ENCODE measurements around the gene TRIM52. TPM values are rescaled to one million over a fixed set of nuclear protein-coding genes. Genes with fewer than 3 reads are reported as not detected.

TRIM52 gene
- total RNA-seq, 1 experiment from 2014 or later = 9.3 TPM

GRCh38 chr5:181255836-181256578, 4.9 kb downstream of the TRIM52 start:
- intact Hi-C loops (cut with micrococcal nuclease; ENCODE audit: unreplicated experiment) = no loop called here

GRCh38 chr5:181255276-181255675, 5.7 kb downstream of the TRIM52 start:
- peaks cover 53% of the 10 kb centered on the region for H3K4me1 ChIP-seq (ENCODE audit: control insufficient read depth, insufficient read depth, low read length)
- POLR2A ChIA-PET = no interaction called here

More at GRCh38 chr5:181255836-181256578, 4.9 kb downstream of the TRIM52 start:
- ATAC-seq (no peak), DNase-seq (ENCODE audit: low read depth, low spot score) (no peak)
- H3K27ac ChIP-seq (ENCODE audit: low read length) = no peak overlapping the region
- peaks cover 46% of the 10 kb centered on the region for H3K4me1 ChIP-seq (ENCODE audit: control insufficient read depth, insufficient read depth, low read length)
- TF ChIP-seq CTCF (IDR thresholded peaks at IDR 0.05) (no peak), POLR2AphosphoS5 (IDR thresholded peaks at IDR 0.05; ENCODE audit: low read depth, low read length) (no peak), TCF7L2 (IDR thresholded peaks at IDR 0.05; ENCODE audit: low read depth, low read length) (no peak), REST (IDR thresholded peaks at IDR 0.05; ENCODE audit: insufficient read depth in 1 of 2, low read depth in 2 of 2, low read length in 1 of 2) (no peak)
- ChIA-PET CTCF (no interaction called here), POLR2A (no interaction called here)
- no peak overlapping the region for H3K4me3 ChIP-seq (ENCODE audit: low read depth in 2 of 2, low read length in 2 of 2)
- BruUV-seq (replicated peaks) = TSS peak; percentile 36
- no peaks in the 10 kb centered on the region for H3K27me3 ChIP-seq (ENCODE audit: control insufficient read depth, insufficient read depth, low read length)
- in situ Hi-C loops (cut with HindIII; ENCODE audit: low pct_unique_long_range_greater_than_20kb, low sequenced_read_pairs) = no loop called here
- no peaks in the 10 kb centered on the region for H3K9me3 ChIP-seq (ENCODE audit: control insufficient read depth, insufficient read depth, low read depth, low read length)
- H3K36me3 ChIP-seq (ENCODE audit: control insufficient read depth, insufficient read depth, low read length) = peaks cover 14% of the 10 kb centered on the region

More at GRCh38 chr5:181255276-181255675, 5.7 kb downstream of the TRIM52 start:
- ATAC-seq (no peak), DNase-seq (ENCODE audit: low read depth, low spot score) (no peak)
- in situ Hi-C loops (cut with HindIII; ENCODE audit: low pct_unique_long_range_greater_than_20kb, low sequenced_read_pairs) = no loop called here
- Histone ChIP-seq H3K9me3 (ENCODE audit: control insufficient read depth, insufficient read depth, low read depth, low read length) (no peaks in the 10 kb centered on the region), H3K27ac (ENCODE audit: low read length) (no peak overlapping the region), H3K27me3 (ENCODE audit: control insufficient read depth, insufficient read depth, low read length) (no peaks in the 10 kb centered on the region), H3K36me3 (ENCODE audit: control insufficient read depth, insufficient read depth, low read length) (peaks cover 14% of the 10 kb centered on the region), H3K4me3 (ENCODE audit: low read depth in 2 of 2, low read length in 2 of 2) (no peak overlapping the region)
- intact Hi-C loops (cut with micrococcal nuclease; ENCODE audit: unreplicated experiment) = no loop called here
- TF ChIP-seq SIN3A (IDR thresholded peaks at IDR 0.05; ENCODE audit: borderline replicate concordance, insufficient read depth, low read depth, low read length) (no peak), TCF7L2 (IDR thresholded peaks at IDR 0.05; ENCODE audit: low read depth, low read length) (no peak), REST (IDR thresholded peaks at IDR 0.05; ENCODE audit: insufficient read depth in 1 of 2, low read depth in 2 of 2, low read length in 1 of 2) (no peak)
- BruUV-seq (replicated peaks) = no TSS peak
- CTCF ChIA-PET = no interaction called here
